ENCODE measurements around the gene TNNC2.
"Not testable (repeated sequence)": the region's sequence is repeated elsewhere in the genome, so short reads cannot be mapped to it uniquely, and the experiment has no call there.

DNA sequence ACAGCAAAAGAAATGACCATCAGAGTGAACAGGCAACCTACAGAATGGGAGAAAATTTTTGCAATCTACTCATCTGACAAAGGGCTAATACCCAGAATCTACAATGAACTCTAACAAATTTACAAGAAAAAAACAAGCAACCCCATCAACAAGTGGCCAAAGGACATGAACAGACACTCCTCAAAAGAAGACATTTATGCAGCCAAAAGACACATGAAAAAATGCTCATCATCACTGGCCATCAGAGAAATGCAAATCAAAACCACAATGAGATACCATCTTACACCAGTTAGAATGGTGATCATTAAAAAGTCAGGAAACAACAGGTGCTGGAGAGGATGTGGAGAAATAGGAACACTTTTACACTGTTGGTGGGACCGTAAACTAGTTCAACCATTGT, 29.6 kb downstream of the TNNC2 start:
- TF ChIP-seq POLR2AphosphoS5 (IDR thresholded peaks at IDR 0.05; ENCODE audit: low read depth, low read length); MEF2A (IDR thresholded peaks at IDR 0.05; ENCODE audit: borderline replicate concordance, low read depth); YY1 (IDR thresholded peaks at IDR 0.05; ENCODE audit: low read depth): not testable (repeated sequence)
- TF ChIP-seq, protein P1, sequence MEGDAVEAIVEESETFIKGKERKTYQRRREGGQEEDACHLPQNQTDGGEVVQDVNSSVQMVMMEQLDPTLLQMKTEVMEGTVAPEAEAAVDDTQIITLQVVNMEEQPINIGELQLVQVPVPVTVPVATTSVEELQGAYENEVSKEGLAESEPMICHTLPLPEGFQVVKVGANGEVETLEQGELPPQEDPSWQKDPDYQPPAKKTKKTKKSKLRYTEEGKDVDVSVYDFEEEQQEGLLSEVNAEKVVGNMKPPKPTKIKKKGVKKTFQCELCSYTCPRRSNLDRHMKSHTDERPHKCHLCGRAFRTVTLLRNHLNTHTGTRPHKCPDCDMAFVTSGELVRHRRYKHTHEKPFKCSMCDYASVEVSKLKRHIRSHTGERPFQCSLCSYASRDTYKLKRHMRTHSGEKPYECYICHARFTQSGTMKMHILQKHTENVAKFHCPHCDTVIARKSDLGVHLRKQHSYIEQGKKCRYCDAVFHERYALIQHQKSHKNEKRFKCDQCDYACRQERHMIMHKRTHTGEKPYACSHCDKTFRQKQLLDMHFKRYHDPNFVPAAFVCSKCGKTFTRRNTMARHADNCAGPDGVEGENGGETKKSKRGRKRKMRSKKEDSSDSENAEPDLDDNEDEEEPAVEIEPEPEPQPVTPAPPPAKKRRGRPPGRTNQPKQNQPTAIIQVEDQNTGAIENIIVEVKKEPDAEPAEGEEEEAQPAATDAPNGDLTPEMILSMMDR (IDR thresholded peaks at IDR 0.05), result not testable (repeated sequence)

All from SK-N-SH (cell line).